ENCODE results near the gene RPS21. TPM values are rescaled to one million over a fixed set of nuclear protein-coding genes. Genes with fewer than 3 reads are reported as not detected.

RPS21 gene
- total RNA-seq, 2 donors from 2014 or later: 1,227 to 1,253 TPM

DNA sequence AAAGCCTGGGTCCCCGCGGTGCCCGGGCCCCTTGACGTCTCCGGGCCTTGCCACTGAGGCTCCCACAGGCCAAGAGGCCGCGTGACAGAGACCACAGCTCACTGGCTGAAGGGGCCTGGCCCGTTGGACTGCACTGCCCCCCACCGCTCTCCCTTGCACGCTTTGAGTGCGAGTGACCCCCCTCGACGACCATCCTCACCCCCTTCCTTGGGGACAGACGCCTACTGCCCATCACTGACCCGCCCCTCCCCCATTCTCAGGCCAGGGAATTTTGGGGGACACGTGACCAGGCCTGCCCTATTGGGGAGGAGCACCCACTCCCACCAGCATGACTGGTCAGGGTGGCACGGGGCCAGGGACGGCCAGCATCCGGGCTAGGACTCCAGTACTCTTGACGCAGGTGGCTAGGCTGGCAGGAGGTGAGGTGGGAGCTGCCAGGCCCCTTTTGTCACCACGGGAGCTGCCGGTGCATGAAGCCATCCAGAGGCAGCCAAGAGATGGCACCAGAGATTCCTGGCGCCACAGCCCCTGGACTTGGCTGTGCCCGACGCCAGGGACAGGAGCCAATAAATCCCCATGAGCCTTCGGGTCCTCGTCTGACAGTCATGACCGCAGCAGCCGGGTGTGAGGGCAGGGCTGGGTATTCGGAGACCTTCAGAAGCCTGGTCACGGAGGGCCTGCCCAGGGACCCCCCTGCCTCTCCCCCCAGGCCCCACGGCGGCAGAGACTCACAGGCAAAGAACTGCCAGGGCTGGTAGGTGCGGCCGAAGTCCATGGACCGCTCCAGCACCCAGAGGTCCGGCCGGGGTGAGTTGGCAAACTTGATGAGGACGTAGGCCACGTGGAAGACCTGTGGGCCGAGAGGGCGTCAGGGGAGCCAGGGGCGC is 34.3 kb upstream of the RPS21 start:
- no peak for DNase-seq (ENCODE audit: low spot score)

GRCh38 chr20:62353289-62354030 is 33.4 kb upstream of the RPS21 start:
- DNase-seq (ENCODE audit: low spot score): no peak
- intact Hi-C loops (cut with DNase I): no loop called here

More for the DNA sequence above, 34.3 kb upstream of the RPS21 start:
- intact Hi-C loops (cut with DNase I): no loop called here

- no peak for DNase-seq (ENCODE audit: low spot score)
- intact Hi-C loops (cut with DNase I): no loop called here
Measured at GRCh38 chr20:62354031-62354808, 32.7 kb upstream of the RPS21 start.

GRCh38 chr20:62354811-62355341 is 32.0 kb upstream of the RPS21 start:
- intact Hi-C loops (cut with DNase I): no loop called here
- no peak for DNase-seq (ENCODE audit: low spot score)

DNA sequence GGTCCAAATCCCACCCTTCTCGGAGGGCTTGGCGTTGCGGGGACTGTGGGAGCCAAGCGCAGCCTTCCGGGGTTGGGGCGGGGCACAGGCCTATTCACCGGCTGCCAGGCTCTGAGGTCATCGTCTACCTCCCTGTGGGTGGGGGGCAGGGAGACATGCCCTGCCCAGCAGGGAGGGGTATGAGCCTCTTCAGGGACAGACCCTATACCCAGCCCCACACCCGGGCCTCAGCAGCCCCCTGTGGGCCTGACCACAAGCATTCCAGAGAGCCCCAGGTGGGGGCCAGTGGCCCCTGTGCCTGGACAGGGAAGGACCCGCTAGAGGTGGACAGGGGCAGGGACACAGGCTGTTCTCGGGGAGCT is 31.4 kb upstream of the RPS21 start:
- intact Hi-C loops (cut with DNase I): no loop called here

DNA sequence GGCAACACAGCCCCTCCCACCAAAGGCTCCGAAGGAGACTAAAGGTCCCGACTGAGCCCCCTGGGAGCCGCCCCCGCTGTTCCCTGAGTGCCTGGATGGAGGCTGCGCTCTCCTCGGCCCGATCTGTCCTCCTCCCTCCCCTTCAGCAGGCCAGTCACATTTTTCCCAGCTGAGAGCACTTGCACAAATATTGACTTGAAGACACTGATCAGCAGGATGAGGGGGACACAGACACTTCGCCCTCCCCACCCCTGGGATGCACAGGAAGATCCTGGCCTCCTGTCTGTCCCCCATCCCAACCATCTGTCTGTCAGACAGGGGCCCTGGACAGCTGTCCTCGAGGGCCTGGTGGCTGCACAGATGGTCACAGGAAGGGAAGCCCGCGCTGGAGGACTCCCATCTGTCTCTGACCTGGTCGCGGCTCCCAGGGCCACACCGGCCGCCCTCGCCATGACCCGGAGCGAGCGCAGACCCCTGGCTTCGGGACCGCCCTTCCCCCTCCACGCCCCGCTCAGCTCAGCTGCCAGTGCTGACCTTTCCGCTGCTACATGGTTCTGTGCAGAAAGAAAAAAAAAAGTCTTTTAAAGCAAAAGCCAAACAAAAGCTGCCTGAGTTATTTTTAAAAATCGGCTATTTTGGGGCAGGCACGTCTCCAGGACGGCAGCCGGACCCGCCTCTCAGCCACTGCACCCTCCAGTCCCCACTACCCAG is 30.9 kb upstream of the RPS21 start:
- DNase-seq (ENCODE audit: low spot score): no peak
- intact Hi-C loops (cut with DNase I): no loop called here

More for the DNA sequence above, 31.4 kb upstream of the RPS21 start:
- no peak for DNase-seq (ENCODE audit: low spot score)

- intact Hi-C loops (cut with DNase I): no loop called here
- DNase-seq (ENCODE audit: low spot score): no peak
Measured at GRCh38 chr20:62356589-62357186, 30.2 kb upstream of the RPS21 start.

- intact Hi-C loops (cut with DNase I): no loop called here
- DNase-seq (ENCODE audit: low spot score): no peak
Measured at GRCh38 chr20:62357187-62357667, 29.7 kb upstream of the RPS21 start.

- DNase-seq (ENCODE audit: low spot score): no peak
- intact Hi-C loops (cut with DNase I): no loop called here
Measured at GRCh38 chr20:62357681-62358080, 29.2 kb upstream of the RPS21 start.

DNA sequence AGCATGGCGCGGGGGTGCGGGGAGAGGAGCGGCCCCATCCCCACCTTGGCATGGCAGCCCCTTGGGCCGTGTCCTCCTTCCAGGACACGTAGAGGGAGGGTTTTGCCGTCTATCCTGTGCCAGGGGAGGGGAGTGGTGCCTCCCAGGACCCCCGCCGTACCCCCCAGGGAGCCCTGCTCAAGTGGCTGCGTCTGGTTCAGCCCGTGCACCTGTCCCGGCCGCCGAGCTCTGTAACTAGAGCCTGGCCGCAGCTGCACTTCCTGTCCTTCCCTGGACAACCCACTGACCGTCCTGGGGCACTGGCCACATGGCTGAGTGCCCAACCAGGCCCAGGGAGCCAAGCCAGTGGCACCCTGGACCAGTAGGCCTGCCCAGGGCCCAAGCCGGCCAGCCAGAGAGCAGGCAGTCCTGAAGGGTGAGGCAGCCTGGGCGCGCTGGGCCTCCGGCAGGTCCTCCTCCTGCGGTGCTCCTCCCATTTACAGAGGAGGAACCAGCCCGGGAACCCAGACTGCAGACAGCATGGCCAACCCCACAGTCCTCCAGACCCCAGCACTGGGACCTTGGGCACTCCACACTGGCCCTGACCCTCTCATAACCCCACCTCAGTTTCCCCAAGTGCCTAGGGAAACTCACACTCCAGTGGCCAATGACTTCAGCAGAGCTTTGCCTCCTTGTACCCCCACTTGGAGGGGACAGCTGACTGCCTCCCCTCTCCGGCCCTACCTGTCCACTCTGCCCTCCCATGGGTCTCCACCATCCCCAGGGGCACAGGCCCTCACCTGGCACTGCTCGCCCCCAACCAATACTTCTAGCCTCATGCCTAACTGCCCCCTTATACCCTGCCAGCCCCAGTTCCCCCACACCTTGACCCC is 28.5 kb upstream of the RPS21 start:
- intact Hi-C loops (cut with DNase I): no loop called here
- no peak for DNase-seq (ENCODE audit: low spot score)

DNA sequence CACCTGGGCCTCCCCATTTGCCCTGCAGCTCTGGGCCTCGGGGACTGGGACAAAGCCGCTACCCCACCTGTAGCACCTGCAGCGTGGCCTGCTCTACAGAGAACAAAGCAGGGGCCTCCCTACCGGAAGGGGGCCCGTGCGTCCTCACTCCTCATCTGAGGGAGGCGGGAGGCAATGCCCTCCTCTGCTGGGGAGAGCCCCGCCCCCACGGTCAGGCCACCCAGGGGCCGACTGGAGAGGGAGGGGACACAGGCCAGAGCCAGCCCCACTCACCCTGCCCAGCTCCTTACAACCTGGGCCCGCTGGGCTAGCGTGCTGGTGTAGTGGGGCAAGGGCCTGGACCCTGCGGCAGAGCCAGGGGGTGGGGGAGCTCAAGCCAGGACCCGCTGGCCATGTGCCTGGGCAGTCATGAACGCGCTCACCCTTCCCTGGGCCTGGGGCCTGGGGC is 27.8 kb upstream of the RPS21 start:
- intact Hi-C loops (cut with DNase I): no loop called here
- no peak for DNase-seq (ENCODE audit: low spot score)

DNA sequence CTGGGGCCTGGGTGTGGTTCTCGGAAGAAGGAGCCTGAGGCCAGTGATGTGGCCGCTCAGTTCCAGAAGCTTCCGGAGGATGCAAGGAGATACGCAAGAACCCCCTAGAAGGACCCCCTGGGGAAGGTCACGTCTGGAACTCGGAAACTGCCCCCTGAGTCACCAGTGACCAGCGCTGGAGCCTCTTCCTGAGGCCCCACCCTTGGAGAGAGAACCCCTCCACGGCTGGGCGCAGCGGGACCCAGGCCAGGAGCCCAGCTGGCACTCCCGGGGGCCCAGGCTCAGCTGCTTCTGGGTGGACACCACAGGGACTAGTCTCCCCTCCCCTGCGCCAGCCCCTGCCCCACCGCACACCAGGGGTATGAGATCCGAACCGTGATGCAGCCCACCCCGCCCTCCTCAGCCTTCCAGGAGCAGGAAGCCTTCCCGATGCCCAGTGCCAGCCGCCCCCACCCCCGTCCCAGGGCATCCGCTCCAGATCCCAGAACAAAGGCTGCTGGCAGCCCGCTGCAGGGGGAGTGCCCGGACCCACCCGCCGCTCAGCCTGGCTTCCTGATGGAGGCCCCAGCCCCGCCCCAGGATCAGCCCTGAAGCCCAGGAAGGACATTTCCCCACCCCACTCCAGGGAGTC is 27.3 kb upstream of the RPS21 start:
- DNase-seq (ENCODE audit: low spot score): no peak

GRCh38 chr20:62360854-62361798 is 25.8 kb upstream of the RPS21 start:
- no peak for DNase-seq (ENCODE audit: low spot score)
- intact Hi-C loops (cut with DNase I): loop anchor here in 1 of 2 donors (10.0 kb wide), 1 partner anchor 46 kb away; no protein-coding TSS in a partner anchor

More for the DNA sequence above, 27.3 kb upstream of the RPS21 start:
- intact Hi-C loops (cut with DNase I): loop anchor here in 1 of 2 donors (10.0 kb wide), 1 partner anchor 45 kb away; no protein-coding TSS in a partner anchor

DNA sequence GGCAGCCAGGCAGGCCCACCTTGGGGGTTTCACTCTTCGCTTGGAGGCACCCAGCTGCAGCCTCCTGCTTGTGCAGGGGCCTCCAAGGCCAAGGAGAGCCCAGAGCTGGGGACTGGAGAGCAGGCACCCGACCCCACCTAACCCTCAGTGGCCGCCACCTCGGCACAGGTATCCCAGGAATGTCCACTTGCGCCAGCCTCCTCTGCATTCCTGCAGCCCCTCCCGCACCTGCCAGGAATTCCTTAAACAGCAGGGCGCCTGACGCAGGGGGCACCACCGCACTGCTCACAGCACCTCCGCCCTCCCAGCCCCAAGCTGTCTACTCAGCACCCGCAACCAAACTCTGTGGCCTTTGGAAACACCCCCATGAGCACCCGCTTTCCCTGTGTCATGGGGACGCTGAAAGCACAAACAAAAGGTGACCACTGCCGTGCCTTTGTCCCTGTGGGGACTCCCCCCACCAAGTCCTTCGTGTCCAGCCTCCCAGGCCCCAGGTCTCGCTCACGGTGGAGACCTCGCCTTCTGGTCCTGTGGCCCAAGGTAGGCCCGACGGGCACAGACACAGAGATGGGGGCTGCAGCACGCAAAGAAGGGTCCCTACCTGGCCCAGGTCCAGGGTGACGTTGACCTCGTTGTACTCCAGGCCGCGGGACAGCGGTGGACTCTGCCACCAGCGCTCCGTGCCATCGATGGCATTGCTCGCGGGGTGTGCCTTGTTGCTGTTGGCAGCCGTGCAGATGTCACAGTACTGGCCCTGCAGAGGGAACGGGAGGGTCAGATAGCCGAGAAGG is 24.9 kb upstream of the RPS21 start:
- DNase-seq (ENCODE audit: low spot score): no peak
- intact Hi-C loops (cut with DNase I): loop anchor here in 1 of 2 donors (10.0 kb wide), 1 partner anchor 47 kb away; no protein-coding TSS in a partner anchor

- intact Hi-C loops (cut with DNase I): loop anchor here in 1 of 2 donors (10.0 kb wide), 1 partner anchor 48 kb away; no protein-coding TSS in a partner anchor
- DNase-seq (ENCODE audit: low spot score): no peak
Measured at GRCh38 chr20:62362590-62362940, 24.3 kb upstream of the RPS21 start.
